ENCODE measurements around the gene LGR6. TPM values are rescaled to one million over a fixed set of nuclear protein-coding genes. Genes with fewer than 3 reads are reported as not detected.

Gene LGR6
- polyA plus RNA-seq, 1 donor from 2014 or later: not detected

DNA sequence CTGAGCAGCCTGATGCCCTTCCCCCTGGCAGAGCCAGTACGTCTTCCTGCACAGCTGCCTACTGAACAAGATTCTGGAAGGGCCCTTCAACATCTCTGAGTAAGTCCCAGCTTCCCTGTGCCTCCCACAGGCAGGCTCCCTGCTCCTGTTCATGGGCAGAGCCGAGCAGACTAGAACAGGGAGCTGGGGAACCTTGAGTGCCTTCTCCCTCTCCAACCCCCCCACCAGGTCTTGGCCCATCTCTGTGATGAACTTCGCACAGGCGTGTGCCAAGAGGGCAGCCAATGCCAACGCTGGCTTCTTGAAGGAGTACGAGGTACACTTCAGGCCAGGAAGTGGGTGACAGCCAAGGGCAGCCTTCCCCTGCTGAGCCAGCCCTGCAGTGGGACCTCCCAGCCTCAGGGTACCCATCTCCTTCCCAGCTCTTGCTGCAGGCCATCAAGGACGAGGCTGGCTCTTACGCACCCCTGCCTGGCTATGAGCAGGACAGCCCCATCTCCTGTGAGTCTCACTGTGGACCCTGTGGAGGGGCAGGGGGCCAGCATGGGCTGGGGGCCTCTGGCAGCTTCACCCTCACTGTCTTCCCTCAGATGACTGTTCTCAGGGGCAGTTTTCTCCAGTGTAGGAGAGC is 6.4 kb upstream of the LGR6 start:
- H3K9me2 ChIP-seq (ENCODE audit: insufficient read depth, low read length): no peaks in the 10 kb centered on the region
- H3K79me2 ChIP-seq (replicated peaks; ENCODE audit: insufficient read depth, low read length): no peaks in the 10 kb centered on the region
- H3K9me3 ChIP-seq (ENCODE audit: low read length): no peaks in the 10 kb centered on the region
- TF ChIP-seq EZH2 (IDR thresholded peaks at IDR 0.05; ENCODE audit: borderline replicate concordance, insufficient read depth, low read length, poor library complexity, severe bottlenecking): no peak
- no peak for TF ChIP-seq MXI1 (conservative IDR thresholded peaks at IDR 0.05; ENCODE audit: poor library complexity, severe bottlenecking)
- TF ChIP-seq EP300 (conservative IDR thresholded peaks at IDR 0.05; ENCODE audit: poor library complexity, severe bottlenecking): no peak
- TF ChIP-seq, protein P1, sequence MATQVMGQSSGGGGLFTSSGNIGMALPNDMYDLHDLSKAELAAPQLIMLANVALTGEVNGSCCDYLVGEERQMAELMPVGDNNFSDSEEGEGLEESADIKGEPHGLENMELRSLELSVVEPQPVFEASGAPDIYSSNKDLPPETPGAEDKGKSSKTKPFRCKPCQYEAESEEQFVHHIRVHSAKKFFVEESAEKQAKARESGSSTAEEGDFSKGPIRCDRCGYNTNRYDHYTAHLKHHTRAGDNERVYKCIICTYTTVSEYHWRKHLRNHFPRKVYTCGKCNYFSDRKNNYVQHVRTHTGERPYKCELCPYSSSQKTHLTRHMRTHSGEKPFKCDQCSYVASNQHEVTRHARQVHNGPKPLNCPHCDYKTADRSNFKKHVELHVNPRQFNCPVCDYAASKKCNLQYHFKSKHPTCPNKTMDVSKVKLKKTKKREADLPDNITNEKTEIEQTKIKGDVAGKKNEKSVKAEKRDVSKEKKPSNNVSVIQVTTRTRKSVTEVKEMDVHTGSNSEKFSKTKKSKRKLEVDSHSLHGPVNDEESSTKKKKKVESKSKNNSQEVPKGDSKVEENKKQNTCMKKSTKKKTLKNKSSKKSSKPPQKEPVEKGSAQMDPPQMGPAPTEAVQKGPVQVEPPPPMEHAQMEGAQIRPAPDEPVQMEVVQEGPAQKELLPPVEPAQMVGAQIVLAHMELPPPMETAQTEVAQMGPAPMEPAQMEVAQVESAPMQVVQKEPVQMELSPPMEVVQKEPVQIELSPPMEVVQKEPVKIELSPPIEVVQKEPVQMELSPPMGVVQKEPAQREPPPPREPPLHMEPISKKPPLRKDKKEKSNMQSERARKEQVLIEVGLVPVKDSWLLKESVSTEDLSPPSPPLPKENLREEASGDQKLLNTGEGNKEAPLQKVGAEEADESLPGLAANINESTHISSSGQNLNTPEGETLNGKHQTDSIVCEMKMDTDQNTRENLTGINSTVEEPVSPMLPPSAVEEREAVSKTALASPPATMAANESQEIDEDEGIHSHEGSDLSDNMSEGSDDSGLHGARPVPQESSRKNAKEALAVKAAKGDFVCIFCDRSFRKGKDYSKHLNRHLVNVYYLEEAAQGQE (IDR thresholded peaks at IDR 0.05; ENCODE audit: borderline replicate concordance): no peak
- TF ChIP-seq TAF1 (IDR thresholded peaks at IDR 0.05; ENCODE audit: low read depth): no peak
- TF ChIP-seq POLR2AphosphoS5 (IDR thresholded peaks at IDR 0.05): no peak
- TF ChIP-seq, protein P2, sequence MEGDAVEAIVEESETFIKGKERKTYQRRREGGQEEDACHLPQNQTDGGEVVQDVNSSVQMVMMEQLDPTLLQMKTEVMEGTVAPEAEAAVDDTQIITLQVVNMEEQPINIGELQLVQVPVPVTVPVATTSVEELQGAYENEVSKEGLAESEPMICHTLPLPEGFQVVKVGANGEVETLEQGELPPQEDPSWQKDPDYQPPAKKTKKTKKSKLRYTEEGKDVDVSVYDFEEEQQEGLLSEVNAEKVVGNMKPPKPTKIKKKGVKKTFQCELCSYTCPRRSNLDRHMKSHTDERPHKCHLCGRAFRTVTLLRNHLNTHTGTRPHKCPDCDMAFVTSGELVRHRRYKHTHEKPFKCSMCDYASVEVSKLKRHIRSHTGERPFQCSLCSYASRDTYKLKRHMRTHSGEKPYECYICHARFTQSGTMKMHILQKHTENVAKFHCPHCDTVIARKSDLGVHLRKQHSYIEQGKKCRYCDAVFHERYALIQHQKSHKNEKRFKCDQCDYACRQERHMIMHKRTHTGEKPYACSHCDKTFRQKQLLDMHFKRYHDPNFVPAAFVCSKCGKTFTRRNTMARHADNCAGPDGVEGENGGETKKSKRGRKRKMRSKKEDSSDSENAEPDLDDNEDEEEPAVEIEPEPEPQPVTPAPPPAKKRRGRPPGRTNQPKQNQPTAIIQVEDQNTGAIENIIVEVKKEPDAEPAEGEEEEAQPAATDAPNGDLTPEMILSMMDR (IDR thresholded peaks at IDR 0.05; ENCODE audit: poor library complexity, severe bottlenecking): no peak
- no peak for TF ChIP-seq RAD21 (conservative IDR thresholded peaks at IDR 0.05)
- no peak for TF ChIP-seq SMC3 (conservative IDR thresholded peaks at IDR 0.05; ENCODE audit: poor library complexity)
- no peaks in the 10 kb centered on the region for H3K36me3 ChIP-seq (ENCODE audit: insufficient read depth, low read length)
- H3K4me2 ChIP-seq (ENCODE audit: low read length): no peak overlapping the region
- H3F3A ChIP-seq (ENCODE audit: insufficient read depth, low read length, poor library complexity, severe bottlenecking): no peaks in the 10 kb centered on the region
- no peak overlapping the region for H3K9ac ChIP-seq (ENCODE audit: low read length)
- no peak overlapping the region for H3K4me3 ChIP-seq (ENCODE audit: low read length)
- H2AFZ ChIP-seq (ENCODE audit: low read depth, low read length): no peak overlapping the region
- no peak overlapping the region for H3K27ac ChIP-seq (ENCODE audit: low read length)
- no peaks in the 10 kb centered on the region for H3K27me3 ChIP-seq (ENCODE audit: insufficient read depth, low read depth, low read length)
- H4K20me1 ChIP-seq (ENCODE audit: insufficient read depth): no peaks in the 10 kb centered on the region

DNA sequence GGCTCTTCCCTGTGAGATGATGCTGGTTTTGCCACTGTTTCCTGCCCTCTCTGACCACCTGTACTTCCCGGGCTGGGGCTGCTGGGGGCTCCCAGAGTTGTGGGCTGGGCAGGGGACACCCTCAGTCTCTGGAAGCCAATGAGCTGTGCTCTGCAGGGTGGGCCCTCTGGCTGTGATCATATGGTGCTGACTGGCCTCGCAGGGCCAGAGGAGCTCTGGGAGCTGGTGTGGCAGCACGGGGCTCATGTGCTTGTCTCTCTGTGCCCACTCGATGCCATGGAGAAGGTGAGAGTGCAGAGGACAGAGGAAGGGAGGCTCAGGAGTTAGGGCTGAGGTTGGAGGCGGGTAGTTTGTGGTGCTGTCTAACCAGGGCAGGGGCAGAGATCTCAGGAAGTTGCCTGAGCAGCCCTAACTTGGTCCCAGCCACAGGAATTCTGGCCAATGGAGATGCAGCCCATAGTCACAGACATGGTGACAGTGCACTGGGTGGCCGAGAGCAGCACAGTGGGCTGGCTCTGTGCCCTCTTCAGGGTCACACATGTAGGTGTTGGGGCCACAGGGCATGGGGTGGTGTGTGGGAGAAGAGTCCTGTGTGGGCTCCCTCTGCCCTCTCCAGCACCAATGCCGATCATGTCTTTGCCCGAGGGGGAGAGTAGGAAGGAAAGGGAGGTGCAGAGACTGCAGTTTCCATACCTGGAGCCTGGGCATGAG is 5.7 kb upstream of the LGR6 start:
- Histone ChIP-seq H3K9me2 (ENCODE audit: insufficient read depth, low read length) (no peaks in the 10 kb centered on the region), H3K9ac (ENCODE audit: low read length) (no peak overlapping the region), H3K9me3 (ENCODE audit: low read length) (no peaks in the 10 kb centered on the region), H3K79me2 (replicated peaks; ENCODE audit: insufficient read depth, low read length) (no peaks in the 10 kb centered on the region), H3K36me3 (ENCODE audit: insufficient read depth, low read length) (no peaks in the 10 kb centered on the region), H3K27ac (ENCODE audit: low read length) (no peak overlapping the region), H3K4me2 (ENCODE audit: low read length) (no peak overlapping the region), H3K4me3 (ENCODE audit: low read length) (no peak overlapping the region), H2AFZ (ENCODE audit: low read depth, low read length) (no peak overlapping the region), H3F3A (ENCODE audit: insufficient read depth, low read length, poor library complexity, severe bottlenecking) (no peaks in the 10 kb centered on the region), H4K20me1 (ENCODE audit: insufficient read depth) (no peaks in the 10 kb centered on the region), H3K27me3 (ENCODE audit: insufficient read depth, low read depth, low read length) (peaks cover 4% of the 10 kb centered on the region)
- TF ChIP-seq MXI1 (conservative IDR thresholded peaks at IDR 0.05; ENCODE audit: poor library complexity, severe bottlenecking) (no peak), EZH2 (IDR thresholded peaks at IDR 0.05; ENCODE audit: borderline replicate concordance, insufficient read depth, low read length, poor library complexity, severe bottlenecking) (no peak), EP300 (conservative IDR thresholded peaks at IDR 0.05; ENCODE audit: poor library complexity, severe bottlenecking) (no peak), RAD21 (conservative IDR thresholded peaks at IDR 0.05) (no peak), SMC3 (conservative IDR thresholded peaks at IDR 0.05; ENCODE audit: poor library complexity) (no peak)
- TF ChIP-seq, protein P2 (IDR thresholded peaks at IDR 0.05; ENCODE audit: poor library complexity, severe bottlenecking): no peak
- TF ChIP-seq, protein P1 (IDR thresholded peaks at IDR 0.05; ENCODE audit: borderline replicate concordance): no peak
